ENCODE data around the gene MYOF.
"Not testable (repeated sequence)": the region's sequence is repeated elsewhere in the genome, so short reads cannot be mapped to it uniquely, and the experiment has no call there.

The MYOF gene

DNA sequence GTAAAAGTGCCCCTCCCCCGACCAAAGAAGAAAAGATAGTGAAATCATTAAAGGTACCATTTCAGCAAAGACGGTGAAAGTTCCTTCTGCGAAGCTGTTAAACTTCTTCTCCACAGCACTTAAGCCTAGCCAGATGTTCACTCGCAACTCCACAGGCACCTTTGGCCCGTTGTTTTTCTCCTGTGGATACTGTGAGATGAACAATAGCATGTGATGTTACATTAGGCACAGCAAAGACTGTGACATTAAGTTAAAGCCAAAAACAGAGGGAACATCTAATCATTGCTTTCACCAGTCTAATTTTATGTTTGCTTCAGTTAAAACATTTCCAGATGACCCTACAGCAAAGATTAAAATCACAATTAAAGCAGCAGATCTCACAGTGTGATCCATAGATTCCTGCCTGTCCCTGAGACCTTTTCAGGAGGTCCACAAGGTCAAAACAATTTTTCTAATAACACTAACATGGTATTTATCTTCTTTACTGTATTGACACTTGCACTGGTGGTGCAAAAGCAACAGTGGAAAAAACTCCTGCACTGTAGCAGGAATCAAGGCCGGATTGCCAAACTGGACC is 112.5 kb downstream of the MYOF start:
- Mint-ChIP-seq H3K27ac (no peak overlapping the region), H3K27me3 (no peaks in the 10 kb centered on the region), H3K4me1 (ENCODE audit: low read depth) (peaks cover 5% of the 10 kb centered on the region), H3K36me3 (ENCODE audit: low read depth) (peaks cover 64% of the 10 kb centered on the region), H3K9me3 (no peaks in the 10 kb centered on the region), H3K4me3 (no peak overlapping the region)
- intact Hi-C loops (cut with micrococcal nuclease), result no loop called here

DNA sequence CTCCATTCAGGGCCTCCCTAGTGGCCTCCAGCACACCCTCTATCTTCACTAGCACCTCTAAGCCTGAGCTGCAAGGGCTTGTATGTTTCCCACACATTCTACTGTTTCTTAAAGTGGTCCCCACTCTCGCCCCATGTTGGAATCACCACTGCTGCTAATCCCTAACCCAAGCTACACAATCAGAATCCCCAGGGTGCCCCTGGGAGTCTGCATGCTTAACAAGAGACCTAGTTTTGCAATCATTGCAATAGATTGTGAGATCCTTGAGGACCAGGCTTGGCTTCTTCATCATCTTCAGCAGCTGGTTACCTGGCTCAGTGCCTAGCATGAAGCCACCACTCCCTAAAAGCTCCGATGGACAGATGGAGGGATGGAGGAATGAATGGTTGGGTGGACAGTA is 113.9 kb downstream of the MYOF start:
- H3K36me3 Mint-ChIP-seq (ENCODE audit: low read depth), result peaks cover 50% of the 10 kb centered on the region
- H3K4me1 Mint-ChIP-seq (ENCODE audit: low read depth), result peaks cover 20% of the 10 kb centered on the region
- intact Hi-C loops (cut with micrococcal nuclease), result no loop called here
- no peak overlapping the region for H3K4me3 Mint-ChIP-seq
- no peaks in the 10 kb centered on the region for H3K27me3 Mint-ChIP-seq
- no peaks in the 10 kb centered on the region for H3K9me3 Mint-ChIP-seq
- H3K27ac Mint-ChIP-seq, result no peak overlapping the region

DNA sequence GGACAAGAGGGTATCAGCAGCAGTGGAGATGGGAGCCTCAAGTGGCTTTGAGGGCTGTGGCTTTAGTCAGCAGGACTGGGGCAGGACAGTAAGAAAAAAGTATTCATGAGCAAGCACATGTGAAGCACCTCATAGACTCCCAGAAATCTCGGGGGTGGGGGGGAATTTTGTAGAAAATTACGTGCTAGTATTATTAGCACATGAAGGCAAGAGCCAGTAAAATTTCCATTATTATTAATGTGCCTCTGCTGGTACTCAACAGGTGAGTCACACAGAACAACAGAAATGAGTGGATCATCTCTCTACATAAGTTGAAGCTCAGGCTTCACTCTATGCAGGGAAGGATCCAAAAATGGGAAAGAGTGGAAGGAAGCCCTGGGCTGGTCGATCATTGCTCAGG is 114.5 kb downstream of the MYOF start:
- Mint-ChIP-seq H3K4me1 (ENCODE audit: low read depth) (peaks cover 24% of the 10 kb centered on the region), H3K36me3 (ENCODE audit: low read depth) (peaks cover 45% of the 10 kb centered on the region), H3K4me3 (no peak overlapping the region), H3K27ac (no peak overlapping the region), H3K9me3 (no peaks in the 10 kb centered on the region), H3K27me3 (no peaks in the 10 kb centered on the region)
- intact Hi-C loops (cut with micrococcal nuclease), result no loop called here

- intact Hi-C loops (cut with micrococcal nuclease), result no loop called here
- Mint-ChIP-seq H3K4me3 (no peak overlapping the region), H3K27ac (peak overlapping the region; percentile 83)
These were observed 117.2 kb downstream of the MYOF start for GRCh38 chr10:93364966-93365365.

GRCh38 chr10:93363891-93364648 is 118.1 kb downstream of the MYOF start:
- intact Hi-C loops (cut with micrococcal nuclease), result no loop called here
- no peaks in the 10 kb centered on the region for H3K9me3 Mint-ChIP-seq
- peak overlapping the region; percentile 58 for H3K4me3 Mint-ChIP-seq
- peak overlapping the region; percentile 83 for H3K27ac Mint-ChIP-seq
- H3K4me1 Mint-ChIP-seq (ENCODE audit: low read depth), result peaks cover 24% of the 10 kb centered on the region
- H3K27me3 Mint-ChIP-seq, result no peaks in the 10 kb centered on the region
- H3K36me3 Mint-ChIP-seq (ENCODE audit: low read depth), result peaks cover 39% of the 10 kb centered on the region

More at GRCh38 chr10:93364966-93365365, 117.2 kb downstream of the MYOF start:
- Mint-ChIP-seq H3K9me3 (no peaks in the 10 kb centered on the region), H3K4me1 (ENCODE audit: low read depth) (peaks cover 24% of the 10 kb centered on the region), H3K27me3 (no peaks in the 10 kb centered on the region), H3K36me3 (ENCODE audit: low read depth) (peaks cover 40% of the 10 kb centered on the region)

GRCh38 chr10:93358398-93358797 is 123.7 kb downstream of the MYOF start:
- H3K4me1 Mint-ChIP-seq (ENCODE audit: low read depth); H3K4me3 Mint-ChIP-seq; H3K27ac Mint-ChIP-seq; H3K9me3 Mint-ChIP-seq; H3K27me3 Mint-ChIP-seq: not testable (repeated sequence)
- intact Hi-C loops (cut with micrococcal nuclease), result loop anchor here (10.0 kb wide), 2 partner anchors 244 to 474 kb away; no protein-coding TSS in a partner anchor
- peaks cover 55% of the 10 kb centered on the region for H3K36me3 Mint-ChIP-seq (ENCODE audit: low read depth)

DNA sequence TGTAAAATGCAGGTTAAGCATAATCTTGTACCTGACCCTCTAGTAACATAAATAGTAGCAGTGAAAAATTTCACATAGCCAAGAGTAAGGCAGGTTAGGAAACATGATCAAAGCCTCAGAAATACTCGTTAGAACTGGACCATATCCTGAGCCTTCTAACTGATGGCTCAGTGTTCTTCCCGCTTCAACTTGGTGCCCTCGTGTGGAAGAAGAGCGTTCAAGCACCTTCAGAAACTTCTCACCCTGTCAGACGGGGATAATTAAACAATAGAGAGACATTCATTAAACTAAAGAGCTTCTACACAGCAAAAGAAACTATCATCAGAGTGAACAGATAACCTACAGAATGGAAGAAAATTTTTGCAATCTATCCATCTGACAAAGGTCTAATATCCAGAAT is 124.5 kb downstream of the MYOF start:
- peaks cover 55% of the 10 kb centered on the region for H3K36me3 Mint-ChIP-seq (ENCODE audit: low read depth)
- no peak overlapping the region for H3K4me3 Mint-ChIP-seq
- no peaks in the 10 kb centered on the region for H3K27me3 Mint-ChIP-seq
- H3K27ac Mint-ChIP-seq, result no peak overlapping the region
- intact Hi-C loops (cut with micrococcal nuclease), result loop anchor here (10.0 kb wide), 2 partner anchors 243 to 473 kb away; no protein-coding TSS in a partner anchor
- H3K4me1 Mint-ChIP-seq (ENCODE audit: low read depth), result no peaks in the 10 kb centered on the region
- H3K9me3 Mint-ChIP-seq, result no peaks in the 10 kb centered on the region

DNA sequence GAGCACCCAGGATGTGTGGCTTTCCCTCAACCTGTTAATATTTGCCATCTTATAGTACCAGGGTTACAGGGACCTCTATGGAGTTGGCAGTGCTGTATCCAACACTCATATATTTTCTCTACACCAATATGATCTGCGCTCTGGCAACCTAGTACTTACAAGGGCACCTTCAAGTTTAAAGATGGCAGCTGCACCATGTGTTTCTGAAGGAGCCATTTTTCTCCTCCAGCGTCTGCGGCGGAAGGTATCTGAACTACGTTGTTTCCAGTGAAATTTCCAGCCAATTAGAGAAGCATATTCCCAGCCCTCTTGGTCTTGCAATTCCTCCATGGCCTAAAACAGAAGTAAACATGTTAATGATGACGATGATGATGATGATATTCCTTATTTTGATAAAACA is 125.6 kb downstream of the MYOF start:
- H3K27me3 Mint-ChIP-seq, result no peaks in the 10 kb centered on the region
- no peaks in the 10 kb centered on the region for H3K9me3 Mint-ChIP-seq
- no peak overlapping the region for H3K27ac Mint-ChIP-seq
- intact Hi-C loops (cut with micrococcal nuclease), result loop anchor here (10.0 kb wide), 2 partner anchors 242 to 472 kb away; no protein-coding TSS in a partner anchor
- no peaks in the 10 kb centered on the region for H3K4me1 Mint-ChIP-seq (ENCODE audit: low read depth)
- no peak overlapping the region for H3K4me3 Mint-ChIP-seq
- H3K36me3 Mint-ChIP-seq (ENCODE audit: low read depth), result peaks cover 59% of the 10 kb centered on the region

GRCh38 chr10:93352638-93353383 is 129.3 kb downstream of the MYOF start:
- peaks cover 65% of the 10 kb centered on the region for H3K36me3 Mint-ChIP-seq (ENCODE audit: low read depth)
- H3K27me3 Mint-ChIP-seq, result no peaks in the 10 kb centered on the region
- H3K4me3 Mint-ChIP-seq, result no peak overlapping the region
- H3K9me3 Mint-ChIP-seq, result no peaks in the 10 kb centered on the region
- peaks cover 2% of the 10 kb centered on the region for H3K4me1 Mint-ChIP-seq (ENCODE audit: low read depth)
- intact Hi-C loops (cut with micrococcal nuclease), result loop anchor here (1.0 to 10.0 kb wide), 4 partner anchors 66 to 468 kb away; no protein-coding TSS in a partner anchor
- H3K27ac Mint-ChIP-seq, result no peak overlapping the region

GRCh38 chr10:93346694-93347093 is 135.4 kb downstream of the MYOF start:
- peaks cover 70% of the 10 kb centered on the region for H3K36me3 Mint-ChIP-seq (ENCODE audit: low read depth)
- intact Hi-C loops (cut with micrococcal nuclease), result no loop called here
- H3K27me3 Mint-ChIP-seq, result no peaks in the 10 kb centered on the region
- no peaks in the 10 kb centered on the region for H3K9me3 Mint-ChIP-seq
- peaks cover 17% of the 10 kb centered on the region for H3K4me1 Mint-ChIP-seq (ENCODE audit: low read depth)
- no peak overlapping the region for H3K4me3 Mint-ChIP-seq
- H3K27ac Mint-ChIP-seq, result peak overlapping the region; percentile 18

DNA sequence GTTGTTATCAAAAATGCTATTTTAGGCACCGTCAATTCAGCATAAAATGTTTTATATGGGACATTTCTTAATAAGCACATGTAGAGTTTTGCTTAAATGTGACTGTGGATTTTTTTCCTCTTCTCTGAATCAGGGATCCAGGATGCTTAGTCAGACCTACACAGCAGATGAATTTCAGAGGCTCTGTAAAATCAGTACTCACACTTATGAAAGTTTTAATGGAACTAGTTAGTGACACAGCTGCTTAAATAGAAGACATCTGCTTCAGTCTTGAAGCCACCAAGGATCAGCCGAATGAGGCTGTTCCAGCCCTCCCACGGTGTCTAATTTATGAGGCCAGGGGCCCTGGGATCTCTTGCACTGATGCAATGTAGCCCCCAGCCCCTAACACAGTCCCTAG is 136.0 kb downstream of the MYOF start:
- Mint-ChIP-seq H3K36me3 (ENCODE audit: low read depth) (peaks cover 70% of the 10 kb centered on the region), H3K4me3 (no peak overlapping the region), H3K9me3 (no peaks in the 10 kb centered on the region), H3K27ac (no peak overlapping the region), H3K4me1 (ENCODE audit: low read depth) (peaks cover 17% of the 10 kb centered on the region), H3K27me3 (no peaks in the 10 kb centered on the region)
- intact Hi-C loops (cut with micrococcal nuclease), result no loop called here

DNA sequence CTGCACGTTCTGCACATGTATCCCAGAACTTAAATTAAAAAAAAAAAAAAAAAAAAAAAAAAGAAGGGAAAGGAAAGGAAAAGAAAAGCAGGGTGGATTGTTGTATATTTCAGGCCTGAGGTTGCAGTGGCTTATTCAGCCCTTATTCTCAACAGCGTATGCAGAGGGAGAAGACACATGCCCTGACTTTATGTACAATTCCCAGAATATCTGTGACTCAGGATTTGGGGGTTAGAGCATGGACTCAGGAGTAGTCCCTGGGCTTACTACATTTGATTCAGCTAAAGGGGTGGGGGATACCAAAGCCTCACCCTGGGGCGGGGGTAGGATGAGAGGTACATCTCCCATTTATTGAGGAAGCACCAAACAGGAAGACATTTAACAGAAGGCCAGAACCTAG is 137.4 kb downstream of the MYOF start:
- no peaks in the 10 kb centered on the region for H3K27me3 Mint-ChIP-seq
- intact Hi-C loops (cut with micrococcal nuclease), result no loop called here
- H3K4me3 Mint-ChIP-seq, result no peak overlapping the region
- H3K9me3 Mint-ChIP-seq, result no peaks in the 10 kb centered on the region
- peaks cover 70% of the 10 kb centered on the region for H3K36me3 Mint-ChIP-seq (ENCODE audit: low read depth)
- H3K4me1 Mint-ChIP-seq (ENCODE audit: low read depth), result peaks cover 17% of the 10 kb centered on the region
- H3K27ac Mint-ChIP-seq, result no peak overlapping the region

DNA sequence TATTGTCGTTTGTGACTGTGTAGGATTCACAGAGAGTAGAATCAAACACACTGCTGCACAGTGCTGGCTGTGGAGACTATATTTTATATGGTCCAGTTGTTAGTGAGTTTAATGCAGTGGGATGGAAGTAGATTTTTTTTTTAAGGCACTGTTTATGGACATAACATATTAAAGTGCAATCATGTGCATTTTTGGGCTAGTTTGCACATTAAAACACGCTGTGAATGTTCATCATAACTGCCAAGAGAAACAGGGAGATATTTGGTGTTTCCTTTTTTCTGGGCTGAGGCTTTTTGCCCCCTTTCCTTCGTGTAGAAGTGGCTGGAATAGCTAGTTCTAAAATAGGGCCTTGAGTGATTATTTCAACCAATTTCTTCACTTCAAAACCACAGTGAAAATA is 139.2 kb downstream of the MYOF start:
- intact Hi-C loops (cut with micrococcal nuclease), result no loop called here
- H3K27ac Mint-ChIP-seq, result no peak overlapping the region
- peaks cover 16% of the 10 kb centered on the region for H3K4me1 Mint-ChIP-seq (ENCODE audit: low read depth)
- H3K9me3 Mint-ChIP-seq, result no peaks in the 10 kb centered on the region
- H3K36me3 Mint-ChIP-seq (ENCODE audit: low read depth), result peaks cover 67% of the 10 kb centered on the region
- H3K4me3 Mint-ChIP-seq, result no peak overlapping the region
- no peaks in the 10 kb centered on the region for H3K27me3 Mint-ChIP-seq

GRCh38 chr10:93342366-93342765 is 139.8 kb downstream of the MYOF start:
- Mint-ChIP-seq H3K9me3 (no peaks in the 10 kb centered on the region), H3K27me3 (no peaks in the 10 kb centered on the region), H3K27ac (no peak overlapping the region), H3K4me3 (no peak overlapping the region), H3K36me3 (ENCODE audit: low read depth) (peaks cover 62% of the 10 kb centered on the region), H3K4me1 (ENCODE audit: low read depth) (peaks cover 12% of the 10 kb centered on the region)
- intact Hi-C loops (cut with micrococcal nuclease), result no loop called here

Data from dendritic cell treated with granulocyte-macrophage colony-stimulating factor and Interleukin-4, amounts not matched to agents 40 ng/mL and 50 ng/mL, for 4 days (primary cell).